A549 (cell line): Measurements from ENCODE around the gene SANBR. TPM values are rescaled to one million over a fixed set of nuclear protein-coding genes. Genes with fewer than 3 reads are reported as not detected.

Source experiments
- ATAC-seq, 2 experiments: fragments of 200-7000 bp in 1 of 2; fragments of >200 bp in 1 of 2; cut with Nextera tagmentation in 1 of 2; cut with Tn5 transposase in 1 of 2; 3 replicates each; pipeline versions ENCODE4 v1.8.0 to v1.9.1; 2018 to 2020; ENCODE audit warnings: mild to moderate bottlenecking in 1 of 2, moderate library complexity in 1 of 2
- CTCF ChIA-PET: fragments of 300-600 bp; sonication (Branson Sonifier 250); formaldehyde crosslinking; extraction: SDS; loops from one replicate; lab custom pipeline; 2021; ENCODE audit warnings: antibody characterized with exemption, inconsistent platforms; lab: Yijun Ruan, JAX
- POLR2A ChIA-PET: fragments of 350-600 bp; formaldehyde crosslinking; extraction: SDS; loops from one replicate; lab custom pipeline; 2021; ENCODE audit warnings: antibody characterized with exemption, inconsistent platforms; lab: Yijun Ruan, JAX
- DNase-seq, 2 experiments: peaks; one replicate each; pipeline versions ENCODE4 v3.0.0 to v3.0.0-alpha.2; 2011 to 2016; ENCODE audit warnings: low read depth in 1 of 2, low spot score in 1 of 2
- FAIRE-seq: peaks from 2 replicates; lab custom pipeline; 2011; peaks lifted over from hg19 to GRCh38; lab: Jason Lieb, UNC
- H3K27ac ChIP-seq, 2 experiments: fragments of >200 bp; sonication (Bioruptor Twin); formaldehyde crosslinking; 3 replicates each; pipeline ENCODE4 v1.5.1; 2016 to 2017
- H3K4me1 ChIP-seq: fragments of >200 bp; sonication (Bioruptor Twin); formaldehyde crosslinking; 3 replicates; pipeline ENCODE4 v1.6.1; 2016
- H3K4me2 ChIP-seq: fragments of >200 bp; sonication (Bioruptor Twin); formaldehyde crosslinking; 3 replicates; pipeline ENCODE4 v1.6.1; 2016
- H3K4me3 ChIP-seq: fragments of >200 bp; sonication (Bioruptor Twin); formaldehyde crosslinking; 3 replicates; pipeline ENCODE4 v1.5.1; 2016
- H3K9me3 ChIP-seq: fragments of >200 bp; sonication (Bioruptor Twin); formaldehyde crosslinking; 3 replicates; pipeline ENCODE4 v1.6.1; 2016
- CBX2 ChIP-seq: fragments of 200-600 bp; sonication (generic); IDR thresholded peaks from 2 replicates; pipeline ENCODE4 v1.6.1; 2016; ENCODE audit warnings: low read depth, mild to moderate bottlenecking, borderline replicate concordance
- CEBPB ChIP-seq, 2 experiments: fragments of >200 bp in 1 of 2; sonication (Bioruptor Twin) in 1 of 2; formaldehyde crosslinking in 1 of 2; IDR thresholded peaks; 2 replicates each; pipeline ENCODE4 v1.6.1; 2012 to 2016
- EHF ChIP-seq: fragments of 250-450 bp; sonication (Bioruptor Pico); IDR thresholded peaks from 2 replicates; pipeline ENCODE4 v1.5.0; 2020; ENCODE audit warnings: mild to moderate bottlenecking
- EHMT2 ChIP-seq: fragments of 200-600 bp; sonication (generic); IDR thresholded peaks from 2 replicates; pipeline ENCODE4 v1.6.1; 2016; ENCODE audit warnings: antibody characterized with exemption, low read depth, mild to moderate bottlenecking, moderate library complexity
- EP300 ChIP-seq, 2 experiments: fragments of >200 bp; sonication (Bioruptor Twin); formaldehyde crosslinking; IDR thresholded peaks; 2 replicates in 1 of 2; 3 replicates in 1 of 2; pipeline ENCODE4 v1.6.1; 2016 to 2017
- HEYL ChIP-seq: fragments of 250-450 bp; sonication (Bioruptor Pico); IDR thresholded peaks from 2 replicates; pipeline ENCODE4 v1.8.0; 2021; ENCODE audit warnings: mild to moderate bottlenecking, moderate library complexity
- HOXA7 ChIP-seq: fragments of 250-450 bp; sonication (Bioruptor Pico); IDR thresholded peaks from 2 replicates; pipeline ENCODE4 v1.5.0; 2020; ENCODE audit warnings: mild to moderate bottlenecking, moderate library complexity
- JUNB ChIP-seq: fragments of >200 bp; sonication (Bioruptor Twin); formaldehyde crosslinking; IDR thresholded peaks from 2 replicates; pipeline ENCODE4 v1.6.1; 2016
- NPAS2 ChIP-seq: fragments of 250-450 bp; sonication (Bioruptor Pico); IDR thresholded peaks from 2 replicates; pipeline ENCODE4 v1.8.0; 2022; ENCODE audit warnings: mild to moderate bottlenecking, moderate library complexity, borderline replicate concordance
- POLR2A ChIP-seq: IDR thresholded peaks from 2 replicates; pipeline ENCODE4 v1.6.1; 2012; ENCODE audit warnings: mild to moderate bottlenecking, low read length
- POLR2AphosphoS2 ChIP-seq: conservative IDR thresholded peaks from 2 replicates; pipeline ENCODE4 v1.6.1; 2012; ENCODE audit warnings: low read length, improper control_type of control experiment, inconsistent platforms
- RARB ChIP-seq: fragments of 250-450 bp; sonication (Bioruptor Pico); IDR thresholded peaks from 2 replicates; pipeline ENCODE4 v1.8.0; 2021; ENCODE audit warnings: mild to moderate bottlenecking, moderate library complexity
- RCOR1 ChIP-seq: fragments of 150-350 bp; IDR thresholded peaks from 2 replicates; pipeline ENCODE4 v1.6.1; 2014; ENCODE audit warnings: antibody characterized with exemption, low read length, low read depth
- RNF2 ChIP-seq: fragments of 200-600 bp; sonication (generic); IDR thresholded peaks from 2 replicates; pipeline ENCODE4 v1.6.1; 2016; ENCODE audit warnings: low read depth, mild to moderate bottlenecking, antibody characterized with exemption, moderate library complexity, borderline replicate concordance
- WGBS: methylation state at CpG from one replicate; pipeline ENCODE4 v1.1.6; 2017; ENCODE audit errors: missing lambda C conversion rate; 5-methylcytosine and 5-hydroxymethylcytosine counted together
- polyA plus RNA-seq, 4 experiments: library from polyadenylated mRNA; depleted of rRNA in 3 of 4; stranded (reverse); fragments of >200 nt; fragmentation: RNase III in 1 of 4; extraction: RNeasy Plus Mini Kit Qiagen cat#74134 plus additional on column Dnase treatment in 1 of 4; gene quantifications; 2 replicates in 3 of 4; 3 replicates in 1 of 4; pipeline ENCODE4 v1.2.3, GENCODE V29; 2011 to 2017
- TF ChIP-seq, protein P1 (sequence below): fragments of >200 bp; sonication (Bioruptor Twin); formaldehyde crosslinking; IDR thresholded peaks from 3 replicates; pipeline ENCODE4 v1.6.1; 2016
- TF ChIP-seq, protein P2 (sequence below): IDR thresholded peaks from 2 replicates; pipeline ENCODE4 v1.6.1; 2012
- TF ChIP-seq, protein P3 (sequence below): fragments of 200-600 bp; sonication (generic); IDR thresholded peaks from 2 replicates; pipeline ENCODE4 v1.6.1; 2016; ENCODE audit warnings: antibody characterized with exemption, mild to moderate bottlenecking, moderate library complexity

The SANBR gene
- polyA plus RNA-seq, 2 of the 4 experiments (the other 2 are of a cell fraction) = 17.1 to 31.6 TPM

DNA sequence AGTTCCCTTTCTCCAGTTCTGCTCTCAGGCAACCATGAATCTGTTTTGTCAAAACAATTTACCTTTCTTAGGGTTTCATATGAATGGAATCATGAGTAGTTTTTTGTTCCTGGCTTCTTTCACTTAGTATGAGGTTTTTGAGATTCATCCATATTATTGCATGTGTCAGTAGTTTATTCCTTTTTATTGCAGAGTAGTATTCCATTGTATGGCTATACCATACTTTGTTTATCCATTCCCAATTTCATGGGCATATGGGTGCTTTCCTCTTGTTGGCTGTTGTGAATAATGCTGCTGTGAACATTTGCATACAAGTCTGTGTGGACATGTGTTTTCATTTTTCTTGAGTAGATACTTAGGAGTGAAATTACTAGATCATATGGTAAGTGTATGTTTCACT, 46.0 kb downstream of the SANBR start:
- CTCF ChIA-PET = no interaction called here
- H3K9me3 ChIP-seq = no peaks in the 10 kb centered on the region
- no peak for FAIRE-seq

DNA sequence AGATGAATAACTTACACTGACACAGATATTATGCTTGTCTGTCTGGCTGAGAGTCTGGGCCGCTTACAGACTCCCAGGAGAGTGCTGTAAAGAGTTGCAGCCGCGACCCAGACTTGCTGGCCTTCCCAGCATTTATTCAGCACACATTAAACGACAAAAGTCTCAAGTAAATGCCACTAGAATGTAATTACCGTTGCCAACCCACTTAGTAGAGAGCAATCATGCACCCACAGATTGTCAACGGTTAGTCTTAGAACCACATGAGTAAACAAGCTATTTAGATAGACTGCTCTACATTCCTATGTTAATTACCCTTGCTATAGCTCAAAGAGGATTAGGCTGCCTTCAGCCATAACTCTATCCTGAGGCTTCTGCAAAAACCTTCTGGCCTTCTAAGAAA, 48.5 kb downstream of the SANBR start:
- no peak for FAIRE-seq

More for the DNA sequence above, 46.0 kb downstream of the SANBR start:
- POLR2A ChIA-PET = no interaction called here
- Histone ChIP-seq H3K27ac (no peak overlapping the region), H3K4me1 (peaks cover 8% of the 10 kb centered on the region; the same call in 2 of the 3 replicates)
- TF ChIP-seq EP300 (IDR thresholded peaks at IDR 0.05) = no peak
- no peak for TF ChIP-seq CBX2
- no peak for TF ChIP-seq RARB
- no peak for TF ChIP-seq CEBPB (IDR thresholded peaks at IDR 0.05)
- TF ChIP-seq, protein P1, sequence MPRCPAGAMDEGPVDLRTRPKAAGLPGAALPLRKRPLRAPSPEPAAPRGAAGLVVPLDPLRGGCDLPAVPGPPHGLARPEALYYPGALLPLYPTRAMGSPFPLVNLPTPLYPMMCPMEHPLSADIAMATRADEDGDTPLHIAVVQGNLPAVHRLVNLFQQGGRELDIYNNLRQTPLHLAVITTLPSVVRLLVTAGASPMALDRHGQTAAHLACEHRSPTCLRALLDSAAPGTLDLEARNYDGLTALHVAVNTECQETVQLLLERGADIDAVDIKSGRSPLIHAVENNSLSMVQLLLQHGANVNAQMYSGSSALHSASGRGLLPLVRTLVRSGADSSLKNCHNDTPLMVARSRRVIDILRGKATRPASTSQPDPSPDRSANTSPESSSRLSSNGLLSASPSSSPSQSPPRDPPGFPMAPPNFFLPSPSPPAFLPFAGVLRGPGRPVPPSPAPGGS = no peak
- no peak for TF ChIP-seq POLR2A
- TF ChIP-seq, protein P2, sequence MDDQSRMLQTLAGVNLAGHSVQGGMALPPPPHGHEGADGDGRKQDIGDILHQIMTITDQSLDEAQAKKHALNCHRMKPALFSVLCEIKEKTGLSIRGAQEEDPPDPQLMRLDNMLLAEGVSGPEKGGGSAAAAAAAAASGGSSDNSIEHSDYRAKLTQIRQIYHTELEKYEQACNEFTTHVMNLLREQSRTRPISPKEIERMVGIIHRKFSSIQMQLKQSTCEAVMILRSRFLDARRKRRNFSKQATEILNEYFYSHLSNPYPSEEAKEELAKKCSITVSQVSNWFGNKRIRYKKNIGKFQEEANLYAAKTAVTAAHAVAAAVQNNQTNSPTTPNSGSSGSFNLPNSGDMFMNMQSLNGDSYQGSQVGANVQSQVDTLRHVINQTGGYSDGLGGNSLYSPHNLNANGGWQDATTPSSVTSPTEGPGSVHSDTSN = no peak
- TF ChIP-seq HEYL (CRISPR knock-in tag) = no peak
- TF ChIP-seq NPAS2 (CRISPR knock-in tag) = no peak
- TF ChIP-seq POLR2AphosphoS2 = no peak
- TF ChIP-seq, all 56 proteins: peak for 0
- DNase-seq (no peak), ATAC-seq (no peak)
- H3K4me3 ChIP-seq = no peak overlapping the region
- no peak overlapping the region for H3K4me2 ChIP-seq

More for the DNA sequence above, 48.5 kb downstream of the SANBR start:
- DNase-seq = no peak
- no peak for ATAC-seq
- Histone ChIP-seq H3K9me3 (no peaks in the 10 kb centered on the region), H3K27ac (no peak overlapping the region), H3K4me3 (no peak overlapping the region), H3K4me1 (peaks cover 2% of the 10 kb centered on the region; the same call in 2 of the 3 replicates), H3K4me2 (no peak overlapping the region)
- TF ChIP-seq HOXA7 = no peak
- TF ChIP-seq, protein P2 = no peak
- TF ChIP-seq EHMT2 = no peak
- no peak for TF ChIP-seq RCOR1
- TF ChIP-seq, protein P3, sequence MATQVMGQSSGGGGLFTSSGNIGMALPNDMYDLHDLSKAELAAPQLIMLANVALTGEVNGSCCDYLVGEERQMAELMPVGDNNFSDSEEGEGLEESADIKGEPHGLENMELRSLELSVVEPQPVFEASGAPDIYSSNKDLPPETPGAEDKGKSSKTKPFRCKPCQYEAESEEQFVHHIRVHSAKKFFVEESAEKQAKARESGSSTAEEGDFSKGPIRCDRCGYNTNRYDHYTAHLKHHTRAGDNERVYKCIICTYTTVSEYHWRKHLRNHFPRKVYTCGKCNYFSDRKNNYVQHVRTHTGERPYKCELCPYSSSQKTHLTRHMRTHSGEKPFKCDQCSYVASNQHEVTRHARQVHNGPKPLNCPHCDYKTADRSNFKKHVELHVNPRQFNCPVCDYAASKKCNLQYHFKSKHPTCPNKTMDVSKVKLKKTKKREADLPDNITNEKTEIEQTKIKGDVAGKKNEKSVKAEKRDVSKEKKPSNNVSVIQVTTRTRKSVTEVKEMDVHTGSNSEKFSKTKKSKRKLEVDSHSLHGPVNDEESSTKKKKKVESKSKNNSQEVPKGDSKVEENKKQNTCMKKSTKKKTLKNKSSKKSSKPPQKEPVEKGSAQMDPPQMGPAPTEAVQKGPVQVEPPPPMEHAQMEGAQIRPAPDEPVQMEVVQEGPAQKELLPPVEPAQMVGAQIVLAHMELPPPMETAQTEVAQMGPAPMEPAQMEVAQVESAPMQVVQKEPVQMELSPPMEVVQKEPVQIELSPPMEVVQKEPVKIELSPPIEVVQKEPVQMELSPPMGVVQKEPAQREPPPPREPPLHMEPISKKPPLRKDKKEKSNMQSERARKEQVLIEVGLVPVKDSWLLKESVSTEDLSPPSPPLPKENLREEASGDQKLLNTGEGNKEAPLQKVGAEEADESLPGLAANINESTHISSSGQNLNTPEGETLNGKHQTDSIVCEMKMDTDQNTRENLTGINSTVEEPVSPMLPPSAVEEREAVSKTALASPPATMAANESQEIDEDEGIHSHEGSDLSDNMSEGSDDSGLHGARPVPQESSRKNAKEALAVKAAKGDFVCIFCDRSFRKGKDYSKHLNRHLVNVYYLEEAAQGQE = no peak
- TF ChIP-seq JUNB = no peak
- TF ChIP-seq EHF (CRISPR knock-in tag) = no peak
- TF ChIP-seq RNF2 = no peak
- ChIA-PET CTCF (interaction anchor here (1.3 to 1.4 kb wide), 2 partner anchors 13 to 19 kb away, joined by 3 to 4 read pairs; no protein-coding TSS in a partner anchor), POLR2A (no interaction called here)
- 85% methylated on average over 6 of the region's 6 CpGs for WGBS

Other genes starting within 250 kb of the SANBR start
- gene REL, start 184.3 kb upstream of the SANBR start, polyA plus RNA-seq (2011; rRNA removed) = 9.3 and 11.3 TPM in 2 replicates
- 2.3 to 2.8 TPM (median 2.4 TPM) in 3 replicates for gene REL, start 184.3 kb upstream of the SANBR start, polyA plus RNA-seq (2017; fragmentation: RNase III; extraction: RNeasy Plus Mini Kit Qiagen cat#74134 plus additional on column Dnase treatment)
- 41.7 and 42.5 TPM in 2 replicates for gene PEX13, start 48.2 kb upstream of the SANBR start, polyA plus RNA-seq (2011; rRNA removed)
- gene PEX13, start 48.2 kb upstream of the SANBR start, polyA plus RNA-seq (2017; fragmentation: RNase III; extraction: RNeasy Plus Mini Kit Qiagen cat#74134 plus additional on column Dnase treatment) = 13.8 to 18.5 TPM (median 17.4 TPM) in 3 replicates
- 8.3 and 9.3 TPM in 2 replicates for gene PUS10, start 47.6 kb upstream of the SANBR start, polyA plus RNA-seq (2011; rRNA removed)
- 2.7 to 3.6 TPM (median 3.3 TPM) in 3 replicates for gene PUS10, start 47.6 kb upstream of the SANBR start, polyA plus RNA-seq (2017; fragmentation: RNase III; extraction: RNeasy Plus Mini Kit Qiagen cat#74134 plus additional on column Dnase treatment)
- 32.5 and 47.8 TPM in 2 replicates for gene C2orf74, start 96.3 kb downstream of the SANBR start, polyA plus RNA-seq (2011; rRNA removed)
- gene C2orf74, start 96.3 kb downstream of the SANBR start, polyA plus RNA-seq (2017; fragmentation: RNase III; extraction: RNeasy Plus Mini Kit Qiagen cat#74134 plus additional on column Dnase treatment) = 41.8 to 44.5 TPM (median 43.6 TPM) in 3 replicates